SH-SY5Y (cell line): Measurements from ENCODE around the gene RGS9.

Source experiments
- GATA2 ChIP-seq: IDR thresholded peaks from 2 replicates; pipeline ENCODE4 v1.6.1; 2011; ENCODE audit warnings: mild to moderate bottlenecking, low read depth, low read length
- GATA3 ChIP-seq: IDR thresholded peaks from 2 replicates; pipeline ENCODE4 v1.6.1; 2011; ENCODE audit warnings: low read depth, mild to moderate bottlenecking, low read length, moderate library complexity

DNA sequence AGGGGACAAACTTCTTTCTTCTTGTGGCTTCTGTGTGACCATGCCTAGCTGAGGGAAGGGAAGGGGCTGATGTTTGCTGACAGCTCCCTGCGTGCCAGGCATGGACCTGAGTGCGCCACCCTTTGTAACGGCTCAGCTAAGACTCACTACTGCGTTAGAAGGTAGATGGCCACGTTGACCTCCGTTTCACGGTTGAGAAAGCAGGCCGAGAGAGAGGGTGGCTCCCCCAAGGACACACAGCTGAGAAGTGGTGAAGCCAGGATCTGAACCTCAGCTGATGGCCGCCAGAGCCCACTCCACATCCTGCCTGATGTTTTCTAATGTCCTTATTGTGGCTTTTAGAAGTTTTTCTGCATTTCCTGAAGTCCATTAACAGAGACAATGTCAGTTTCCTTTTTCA, 45.1 kb downstream of the RGS9 start:
- TF ChIP-seq GATA2: no peak
- no peak for TF ChIP-seq GATA3
